D721Med (cell line): ENCODE results near the gene MCM10.

ENCODE experiments used
- DNase-seq: peaks from one replicate; pipeline ENCODE4 v3.0.0; 2011; ENCODE audit warnings: low spot score; ENCODE audit not compliant: insufficient read length
- FAIRE-seq: peaks from 2 replicates; lab custom pipeline; 2011; peaks lifted over from hg19 to GRCh38; lab: Jason Lieb, UNC
- TF ChIP-seq, protein P1 (sequence below): IDR thresholded peaks from 2 replicates; pipeline ENCODE4 v1.5.1; 2012; ENCODE audit warnings: mild to moderate bottlenecking, control low read depth; ENCODE audit not compliant: insufficient read depth; ENCODE audit errors: missing control alignments

Gene MCM10

DNA sequence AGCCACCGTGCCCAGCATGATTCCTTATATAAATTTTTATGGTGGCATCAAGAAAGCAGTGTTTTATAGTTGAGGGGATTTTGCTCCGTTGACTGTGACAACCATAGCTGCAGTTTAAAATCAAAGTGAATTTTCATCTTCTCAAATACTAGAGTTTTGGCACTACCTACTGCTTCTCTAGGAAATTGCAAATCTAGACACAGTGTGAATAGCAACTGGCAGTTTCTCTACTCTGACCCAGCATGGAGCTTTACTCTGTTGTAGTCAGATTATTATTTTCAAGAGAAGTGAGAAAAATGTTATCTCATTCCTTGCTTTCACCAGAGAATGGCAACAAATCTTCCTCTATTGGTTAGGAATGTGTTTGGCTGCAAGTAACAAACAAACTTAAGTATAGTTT, 22.9 kb downstream of the MCM10 start:
- TF ChIP-seq, protein P1, sequence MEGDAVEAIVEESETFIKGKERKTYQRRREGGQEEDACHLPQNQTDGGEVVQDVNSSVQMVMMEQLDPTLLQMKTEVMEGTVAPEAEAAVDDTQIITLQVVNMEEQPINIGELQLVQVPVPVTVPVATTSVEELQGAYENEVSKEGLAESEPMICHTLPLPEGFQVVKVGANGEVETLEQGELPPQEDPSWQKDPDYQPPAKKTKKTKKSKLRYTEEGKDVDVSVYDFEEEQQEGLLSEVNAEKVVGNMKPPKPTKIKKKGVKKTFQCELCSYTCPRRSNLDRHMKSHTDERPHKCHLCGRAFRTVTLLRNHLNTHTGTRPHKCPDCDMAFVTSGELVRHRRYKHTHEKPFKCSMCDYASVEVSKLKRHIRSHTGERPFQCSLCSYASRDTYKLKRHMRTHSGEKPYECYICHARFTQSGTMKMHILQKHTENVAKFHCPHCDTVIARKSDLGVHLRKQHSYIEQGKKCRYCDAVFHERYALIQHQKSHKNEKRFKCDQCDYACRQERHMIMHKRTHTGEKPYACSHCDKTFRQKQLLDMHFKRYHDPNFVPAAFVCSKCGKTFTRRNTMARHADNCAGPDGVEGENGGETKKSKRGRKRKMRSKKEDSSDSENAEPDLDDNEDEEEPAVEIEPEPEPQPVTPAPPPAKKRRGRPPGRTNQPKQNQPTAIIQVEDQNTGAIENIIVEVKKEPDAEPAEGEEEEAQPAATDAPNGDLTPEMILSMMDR, result no peak
- DNase-seq (no peak), FAIRE-seq (no peak)

DNA sequence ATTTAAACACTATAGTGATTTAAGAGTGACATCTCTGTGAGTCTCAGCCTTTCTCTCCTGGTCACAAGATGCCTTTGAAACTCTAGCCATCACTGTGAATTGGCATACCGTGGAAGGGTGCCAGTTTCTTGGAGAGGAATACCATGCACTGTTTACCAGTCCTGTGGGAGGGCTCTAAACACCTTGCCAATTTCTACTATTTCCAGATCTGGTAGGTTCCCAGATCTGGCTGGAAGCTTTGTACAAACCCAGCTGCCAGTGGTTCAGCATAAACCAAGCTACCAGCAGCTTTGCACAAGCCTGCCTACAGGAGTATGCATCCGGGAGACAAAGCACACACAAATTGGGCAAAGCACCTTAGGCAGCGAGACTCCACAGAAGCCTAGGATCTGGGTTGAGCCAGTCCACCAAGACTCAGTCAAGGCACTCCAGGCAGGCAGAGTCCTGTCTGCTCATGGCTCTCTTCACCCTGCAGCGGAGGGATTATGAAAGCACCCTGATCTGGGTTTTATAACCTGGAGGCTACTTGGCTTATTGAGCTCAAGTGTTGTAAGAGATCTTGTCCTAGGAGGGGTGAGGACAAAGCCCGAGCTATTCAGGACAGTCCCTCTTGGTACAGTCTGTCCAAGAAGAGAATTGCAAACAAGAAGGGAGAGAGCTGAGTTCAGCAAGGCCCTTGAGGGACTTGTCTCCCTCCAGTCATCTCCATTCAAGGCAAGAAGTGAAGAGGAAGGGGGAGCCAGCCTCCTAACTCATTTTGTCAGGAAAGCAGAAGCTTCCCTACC, 23.6 kb downstream of the MCM10 start:
- DNase-seq (no peak), FAIRE-seq (no peak)
- TF ChIP-seq, protein P1, result no peak

DNA sequence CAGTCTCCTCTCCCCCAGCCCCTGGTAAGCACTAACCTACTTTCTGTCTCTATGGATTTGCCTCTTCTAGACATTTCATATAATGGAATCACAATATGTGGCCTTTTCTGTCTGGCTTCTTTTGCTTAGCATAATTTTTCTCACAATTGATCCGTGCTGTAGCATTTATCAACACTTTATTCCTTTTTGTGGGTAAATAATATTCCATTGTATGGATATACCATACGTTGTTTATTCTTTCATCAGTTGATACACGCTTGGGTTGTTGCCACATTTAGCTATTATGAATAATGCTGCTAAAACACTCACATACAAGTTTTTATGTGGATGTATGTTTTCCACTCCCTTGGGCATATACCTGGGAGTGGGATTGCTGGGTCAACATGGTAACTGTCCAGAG, 25.8 kb downstream of the MCM10 start:
- TF ChIP-seq, protein P1, result no peak
- DNase-seq (no peak), FAIRE-seq (no peak)

DNA sequence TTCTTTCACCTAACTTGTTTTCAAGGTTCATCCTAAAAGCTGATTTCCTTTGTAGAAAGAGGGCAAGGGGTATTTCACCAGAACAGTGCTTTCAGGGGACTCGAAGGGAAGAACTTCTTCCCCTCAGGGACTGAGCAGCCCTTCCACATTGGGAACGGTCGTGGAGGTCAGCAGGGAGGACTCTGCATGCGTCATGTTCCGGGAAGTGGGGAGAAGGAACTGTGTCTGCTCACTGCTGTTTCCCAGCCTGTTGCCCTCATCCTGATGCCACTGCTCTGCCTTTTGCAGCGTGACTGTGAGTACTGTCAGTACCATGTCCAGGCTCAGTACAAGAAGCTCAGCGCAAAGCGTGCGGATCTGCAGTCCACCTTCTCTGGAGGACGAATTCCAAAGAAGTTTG, 27.2 kb downstream of the MCM10 start:
- FAIRE-seq (no peak), DNase-seq (no peak)
- TF ChIP-seq, protein P1, result no peak

DNA sequence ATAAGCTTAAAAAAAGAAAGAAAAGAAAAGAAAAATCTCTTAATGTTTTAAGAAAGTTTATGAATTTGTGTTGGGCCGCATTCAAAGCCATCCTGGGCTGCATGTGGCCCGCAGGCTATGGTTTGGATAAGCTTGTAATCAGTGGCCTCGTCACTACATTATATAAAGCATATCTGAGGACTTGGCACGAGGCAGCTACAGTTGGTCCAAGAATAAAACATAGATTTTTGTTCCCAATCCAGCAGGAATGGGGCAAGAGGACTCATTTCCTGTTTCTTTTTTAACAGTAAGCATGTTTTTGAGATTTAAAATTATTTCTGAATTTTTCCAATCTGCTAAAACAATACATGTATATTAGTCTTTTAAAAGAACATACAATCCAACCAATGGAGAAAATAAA, 28.6 kb downstream of the MCM10 start:
- DNase-seq (no peak), FAIRE-seq (no peak)
- TF ChIP-seq, protein P1, result no peak

DNA sequence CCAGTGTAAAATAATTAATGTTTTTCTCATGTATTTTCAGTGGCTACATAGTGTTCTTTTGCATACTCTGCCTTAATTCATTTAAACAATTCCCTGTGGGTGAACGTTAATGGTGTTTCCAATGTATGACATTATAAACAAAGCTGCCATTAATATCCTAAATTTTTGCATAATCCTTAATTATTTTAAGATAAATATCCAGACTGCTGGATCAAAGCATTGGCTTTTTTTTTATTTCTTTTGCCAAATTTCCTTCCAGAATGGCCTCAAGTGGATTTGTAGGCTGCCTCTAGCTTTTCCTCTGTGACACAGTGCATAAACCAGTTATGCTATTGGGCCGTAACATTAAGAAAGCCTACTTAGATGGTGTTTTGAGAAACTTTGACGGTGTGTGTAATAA, 29.5 kb downstream of the MCM10 start:
- FAIRE-seq, result no peak
- TF ChIP-seq, protein P1, result no peak
- DNase-seq, result no peak

DNA sequence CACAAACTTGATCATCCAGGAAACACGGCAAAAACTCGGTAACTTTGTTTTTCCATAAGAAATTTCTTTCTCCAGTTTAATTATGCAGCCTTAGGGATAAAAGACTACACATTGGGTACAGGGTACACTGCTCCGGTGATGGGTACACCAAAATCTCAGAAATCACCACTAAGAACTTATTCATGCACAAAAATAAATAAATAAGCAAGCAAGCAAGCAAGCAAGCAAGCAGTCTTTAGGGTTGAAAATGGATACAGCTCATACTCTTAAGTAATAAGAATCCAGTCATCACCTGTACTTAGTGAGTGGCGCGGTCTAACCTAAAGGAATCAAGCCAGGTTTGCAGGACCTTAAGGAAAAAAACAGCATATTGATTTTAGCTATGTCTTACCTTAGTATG, 30.0 kb downstream of the MCM10 start:
- FAIRE-seq, result no peak
- TF ChIP-seq, protein P1, result no peak
- no peak for DNase-seq
